Bronchial epithelial cell (primary cell): ENCODE results near the gene FBXW4. TPM values are rescaled to one million over a fixed set of nuclear protein-coding genes. Genes with fewer than 3 reads are reported as not detected.

ENCODE experiments used
- DNase-seq: peaks from one replicate; pipeline ENCODE4 v3.0.0-alpha.2; 2010; ENCODE audit warnings: low read depth
- FAIRE-seq: peaks from 2 replicates; lab custom pipeline; 2011; peaks lifted over from hg19 to GRCh38; lab: Jason Lieb, UNC
- H3K27me3 ChIP-seq: 2 replicates; pipeline ENCODE4 v1.5.1; 2011; ENCODE audit warnings: low read length; ENCODE audit not compliant: control insufficient read depth, insufficient read depth
- H3K36me3 ChIP-seq: 2 replicates; pipeline ENCODE4 v1.5.1; 2011; ENCODE audit warnings: low read length; ENCODE audit not compliant: control insufficient read depth, insufficient read depth
- H3K4me3 ChIP-seq: 2 replicates; pipeline ENCODE4 v1.5.1; 2011; ENCODE audit warnings: mild to moderate bottlenecking, low read depth, low read length, control low read depth
- total RNA-seq: library from RNA; depleted of rRNA; stranded (reverse); fragments of >200 nt; gene quantifications from 2 replicates; pipeline ENCODE4 v1.2.1, GENCODE V29; 2014
- TF ChIP-seq, protein P1 (sequence below): IDR thresholded peaks from 2 replicates; pipeline ENCODE4 v1.5.1; 2011; ENCODE audit warnings: mild to moderate bottlenecking, moderate library complexity, low read length, control low read depth, inconsistent platforms; ENCODE audit not compliant: insufficient read depth, severe bottlenecking

The FBXW4 gene
- total RNA-seq, 1 donor from 2014 or later = 49.5 TPM

DNA sequence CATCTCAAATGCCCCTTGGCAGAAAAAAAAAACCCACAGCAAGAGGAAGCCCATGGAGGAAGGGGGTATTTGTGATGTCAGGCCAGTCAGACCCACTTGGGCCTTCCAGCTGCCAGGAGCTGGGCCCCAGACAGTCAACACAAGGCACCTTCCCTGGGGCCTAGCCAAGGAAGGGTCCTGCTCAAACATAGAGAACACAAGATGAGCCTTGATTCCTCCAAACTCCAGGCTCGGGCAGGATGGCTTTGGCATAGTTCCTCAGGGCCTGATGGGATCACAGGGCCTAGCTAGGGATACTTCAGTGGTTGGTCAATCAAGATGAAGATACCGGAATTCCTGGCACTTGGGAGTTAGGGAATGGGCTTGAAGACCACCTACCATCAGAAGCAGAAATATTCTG lies 76.1 kb downstream of the FBXW4 start:
- no peak overlapping the region for H3K4me3 ChIP-seq
- TF ChIP-seq, protein P1, sequence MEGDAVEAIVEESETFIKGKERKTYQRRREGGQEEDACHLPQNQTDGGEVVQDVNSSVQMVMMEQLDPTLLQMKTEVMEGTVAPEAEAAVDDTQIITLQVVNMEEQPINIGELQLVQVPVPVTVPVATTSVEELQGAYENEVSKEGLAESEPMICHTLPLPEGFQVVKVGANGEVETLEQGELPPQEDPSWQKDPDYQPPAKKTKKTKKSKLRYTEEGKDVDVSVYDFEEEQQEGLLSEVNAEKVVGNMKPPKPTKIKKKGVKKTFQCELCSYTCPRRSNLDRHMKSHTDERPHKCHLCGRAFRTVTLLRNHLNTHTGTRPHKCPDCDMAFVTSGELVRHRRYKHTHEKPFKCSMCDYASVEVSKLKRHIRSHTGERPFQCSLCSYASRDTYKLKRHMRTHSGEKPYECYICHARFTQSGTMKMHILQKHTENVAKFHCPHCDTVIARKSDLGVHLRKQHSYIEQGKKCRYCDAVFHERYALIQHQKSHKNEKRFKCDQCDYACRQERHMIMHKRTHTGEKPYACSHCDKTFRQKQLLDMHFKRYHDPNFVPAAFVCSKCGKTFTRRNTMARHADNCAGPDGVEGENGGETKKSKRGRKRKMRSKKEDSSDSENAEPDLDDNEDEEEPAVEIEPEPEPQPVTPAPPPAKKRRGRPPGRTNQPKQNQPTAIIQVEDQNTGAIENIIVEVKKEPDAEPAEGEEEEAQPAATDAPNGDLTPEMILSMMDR = no peak
- peaks cover 5% of the 10 kb centered on the region for H3K36me3 ChIP-seq
- FAIRE-seq = no peak
- H3K27me3 ChIP-seq = no peaks in the 10 kb centered on the region
- no peak for DNase-seq

DNA sequence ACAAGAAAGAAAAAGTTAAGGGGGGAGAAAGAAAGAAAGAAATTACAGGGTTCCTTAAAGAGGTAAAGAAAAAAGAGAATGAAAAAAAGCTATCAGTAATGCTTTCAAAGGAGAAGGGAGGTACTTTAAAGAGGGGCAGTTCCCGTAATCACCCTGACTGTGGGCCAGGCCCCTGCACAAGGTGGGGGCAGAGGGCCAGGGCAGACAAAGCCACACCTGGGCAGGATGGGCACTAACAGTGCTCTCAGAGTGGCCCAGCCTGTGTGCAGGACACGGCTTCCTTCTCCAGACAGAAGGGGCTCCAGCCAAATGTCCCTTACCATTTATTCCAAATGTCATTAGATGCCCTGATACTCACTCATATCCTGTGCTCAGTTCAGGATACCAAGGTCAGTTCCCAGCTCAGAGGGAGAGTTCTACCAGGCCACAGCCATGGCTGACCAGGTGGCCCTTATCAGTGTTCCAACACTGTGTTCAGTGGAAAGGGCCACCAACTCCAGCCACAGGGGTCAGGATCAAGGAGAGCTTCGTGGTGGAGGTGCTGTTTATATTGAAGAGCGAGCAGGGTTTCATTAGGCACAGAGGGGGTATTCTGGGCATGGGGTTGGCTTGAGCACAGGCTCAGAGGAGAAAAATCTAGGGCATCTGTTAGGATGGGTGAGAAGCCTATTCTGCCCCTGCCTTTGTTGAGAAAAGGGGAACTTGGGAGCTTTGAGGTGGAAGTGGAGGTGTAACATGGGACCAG lies 77.0 kb downstream of the FBXW4 start:
- peak; percentile 50 for FAIRE-seq
- Histone ChIP-seq H3K27me3 (no peaks in the 10 kb centered on the region), H3K4me3 (no peak overlapping the region), H3K36me3 (peaks cover 5% of the 10 kb centered on the region)
- no peak for DNase-seq
- TF ChIP-seq, protein P1 = no peak

DNA sequence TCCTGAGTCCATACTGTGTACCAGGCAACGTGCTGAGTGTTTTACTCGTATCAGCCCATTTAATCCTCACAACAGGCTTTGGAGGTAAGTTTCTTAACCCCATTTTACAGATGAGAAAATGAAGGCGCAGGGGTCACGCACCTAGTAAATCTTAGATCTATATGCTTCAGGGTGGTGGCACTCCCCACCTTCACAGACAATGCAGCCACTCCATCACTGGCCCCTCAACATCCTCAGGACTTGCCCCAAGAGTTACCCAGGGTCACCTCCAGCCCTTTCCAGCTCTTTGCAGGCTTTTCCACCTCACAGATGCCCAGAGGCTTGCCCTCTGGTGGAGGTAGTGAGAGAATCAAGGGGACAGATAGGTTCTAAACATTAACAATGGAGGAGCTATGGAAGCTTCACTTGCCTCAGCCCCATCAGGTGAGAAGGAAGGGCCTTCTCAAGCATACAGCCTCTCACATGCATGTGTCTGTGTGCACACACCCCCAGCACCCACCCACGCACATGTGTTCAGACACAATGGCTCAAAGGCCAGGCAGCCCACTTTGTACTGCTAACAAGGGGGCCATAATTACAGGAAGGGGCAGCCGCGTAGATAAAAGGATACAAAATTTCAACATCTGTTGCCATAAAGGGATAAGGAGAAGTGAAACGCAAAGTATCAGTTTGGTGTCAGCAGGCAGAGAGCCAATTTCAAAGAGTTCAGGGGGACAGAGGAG lies 77.7 kb downstream of the FBXW4 start:
- no peak overlapping the region for H3K4me3 ChIP-seq
- H3K27me3 ChIP-seq = no peaks in the 10 kb centered on the region
- FAIRE-seq (no peak), DNase-seq (no peak)
- TF ChIP-seq, protein P1 = no peak
- peaks cover 5% of the 10 kb centered on the region for H3K36me3 ChIP-seq

DNA sequence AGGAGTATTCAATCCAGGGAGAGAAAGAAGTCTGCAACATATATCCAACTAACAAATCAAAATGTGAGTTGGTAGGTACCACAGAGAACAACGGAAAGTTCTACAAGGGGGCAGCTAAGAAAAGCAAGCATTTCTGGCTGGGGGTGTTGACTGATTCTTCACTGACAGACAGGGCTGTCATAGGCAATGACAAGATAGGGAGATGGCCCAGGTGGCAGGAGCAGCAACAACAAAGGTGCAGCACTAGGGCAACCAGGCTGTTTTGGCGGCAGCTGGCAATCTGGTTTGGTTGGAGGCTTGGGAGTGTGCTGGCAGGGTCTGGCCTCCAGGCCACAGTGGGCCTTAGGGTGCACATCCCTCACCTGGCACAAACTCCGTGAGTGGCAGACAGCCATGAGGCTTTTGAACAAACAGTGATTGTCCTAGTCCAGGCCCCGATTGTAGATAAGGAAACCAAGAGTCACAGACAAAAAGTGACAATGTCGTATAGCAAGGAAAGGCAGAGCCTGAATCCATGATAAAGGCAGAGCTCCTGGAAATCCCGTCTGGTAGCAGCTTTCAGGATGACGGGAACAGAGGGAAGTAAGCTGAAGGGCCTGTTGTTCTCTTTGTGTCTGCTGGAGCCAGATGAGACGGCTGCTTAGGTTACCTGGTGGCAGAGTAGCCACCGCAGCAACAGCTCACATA lies 78.4 kb downstream of the FBXW4 start:
- DNase-seq (no peak), FAIRE-seq (no peak)
- TF ChIP-seq, protein P1 = no peak
- no peak overlapping the region for H3K4me3 ChIP-seq
- H3K27me3 ChIP-seq = no peaks in the 10 kb centered on the region
- peaks cover 8% of the 10 kb centered on the region for H3K36me3 ChIP-seq

DNA sequence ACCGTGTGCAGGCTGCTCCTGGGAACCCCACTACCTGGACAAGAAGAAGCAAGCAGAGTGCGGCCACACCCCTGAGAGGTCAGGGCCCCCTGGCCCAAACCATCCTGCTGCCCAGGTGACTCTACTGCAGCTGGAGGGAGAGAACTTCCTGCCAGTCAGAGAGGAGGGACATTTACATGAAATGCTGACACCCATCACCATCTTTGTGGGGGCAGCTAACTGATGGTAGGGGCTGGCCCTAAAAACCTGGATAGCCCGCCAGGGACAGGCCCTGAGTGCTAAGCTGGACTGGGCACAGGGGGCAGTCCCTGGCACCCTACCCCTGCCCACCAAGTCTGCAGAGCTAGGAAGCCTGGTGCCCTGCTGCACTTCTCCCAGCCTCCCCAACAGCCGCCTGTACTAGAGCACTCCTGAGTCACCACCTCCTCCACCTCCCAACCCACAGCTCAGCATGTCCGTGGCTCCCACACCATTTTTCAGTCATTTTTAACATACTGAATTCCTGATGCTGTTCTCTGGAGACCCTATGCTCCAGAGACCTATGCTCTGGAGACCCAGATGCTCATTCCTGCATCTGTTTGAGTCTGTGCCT lies 79.3 kb downstream of the FBXW4 start:
- no peak for FAIRE-seq
- TF ChIP-seq, protein P1 = no peak
- DNase-seq = no peak
- no peak overlapping the region for H3K4me3 ChIP-seq
- H3K27me3 ChIP-seq = no peaks in the 10 kb centered on the region
- peaks cover 12% of the 10 kb centered on the region for H3K36me3 ChIP-seq
